Stimulated activated CD8-positive, alpha-beta memory T cell treated with anti-CD3 and anti-CD28 coated beads, Interleukin-4, amount 100 ng/mL, for 48 hours (primary cell): ENCODE data around the gene NUP35.

Source experiments
- DNase-seq: peaks from one replicate; pipeline ENCODE4 v3.0.0-alpha.2; 2020

Gene NUP35, protein sequence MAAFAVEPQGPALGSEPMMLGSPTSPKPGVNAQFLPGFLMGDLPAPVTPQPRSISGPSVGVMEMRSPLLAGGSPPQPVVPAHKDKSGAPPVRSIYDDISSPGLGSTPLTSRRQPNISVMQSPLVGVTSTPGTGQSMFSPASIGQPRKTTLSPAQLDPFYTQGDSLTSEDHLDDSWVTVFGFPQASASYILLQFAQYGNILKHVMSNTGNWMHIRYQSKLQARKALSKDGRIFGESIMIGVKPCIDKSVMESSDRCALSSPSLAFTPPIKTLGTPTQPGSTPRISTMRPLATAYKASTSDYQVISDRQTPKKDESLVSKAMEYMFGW

GRCh38 chr2:183124222-183124956 is at the start of gene NUP35:
NUP35 (plus strand) TSS chr2:183124443; CDS start chr2:183124458, 15 bp downstream.
- DNase-seq = peak; percentile 92

GRCh38 chr2:183078163-183078463 is 46.1 kb upstream of the NUP35 start:
- no peak for DNase-seq

DNA sequence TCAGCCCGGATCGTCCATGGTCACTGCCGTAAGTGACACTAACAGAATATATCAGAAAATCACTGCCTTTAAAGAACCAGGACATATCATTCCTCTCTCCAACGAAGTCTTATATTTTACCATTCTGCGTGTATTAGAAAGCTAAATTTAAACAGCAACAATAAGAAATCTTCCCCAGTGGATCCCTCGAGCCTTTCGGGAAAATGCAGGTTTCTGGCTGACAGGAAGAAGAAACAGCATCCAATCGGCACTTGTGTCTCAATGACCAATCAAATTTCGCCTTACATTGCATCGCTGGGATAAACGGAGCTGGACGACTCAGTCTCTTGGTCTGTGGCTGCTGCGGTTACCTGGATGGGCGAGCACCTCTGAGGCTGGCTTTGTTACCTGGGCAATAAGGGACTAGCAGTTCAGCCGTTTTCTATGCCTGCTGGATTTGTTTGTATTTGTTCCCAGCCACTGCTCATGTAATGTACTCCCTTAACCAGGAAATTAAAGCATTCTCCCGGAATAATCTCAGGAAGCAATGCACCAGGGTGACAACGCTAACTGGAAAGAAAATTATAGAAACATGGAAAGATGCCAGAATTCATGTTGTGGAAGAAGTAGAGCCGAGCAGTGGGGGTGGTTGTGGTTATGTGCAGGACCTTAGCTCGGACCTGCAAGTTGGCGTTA is 45.6 kb upstream of the NUP35 start, which contains the start of gene DUSP19:
TSS of gene DUSP19 (plus strand) at position 284 of the 675 bp plus-strand sequence. CDS start at position 471, 187 bp downstream.
- DNase-seq = peak; percentile 94

DNA sequence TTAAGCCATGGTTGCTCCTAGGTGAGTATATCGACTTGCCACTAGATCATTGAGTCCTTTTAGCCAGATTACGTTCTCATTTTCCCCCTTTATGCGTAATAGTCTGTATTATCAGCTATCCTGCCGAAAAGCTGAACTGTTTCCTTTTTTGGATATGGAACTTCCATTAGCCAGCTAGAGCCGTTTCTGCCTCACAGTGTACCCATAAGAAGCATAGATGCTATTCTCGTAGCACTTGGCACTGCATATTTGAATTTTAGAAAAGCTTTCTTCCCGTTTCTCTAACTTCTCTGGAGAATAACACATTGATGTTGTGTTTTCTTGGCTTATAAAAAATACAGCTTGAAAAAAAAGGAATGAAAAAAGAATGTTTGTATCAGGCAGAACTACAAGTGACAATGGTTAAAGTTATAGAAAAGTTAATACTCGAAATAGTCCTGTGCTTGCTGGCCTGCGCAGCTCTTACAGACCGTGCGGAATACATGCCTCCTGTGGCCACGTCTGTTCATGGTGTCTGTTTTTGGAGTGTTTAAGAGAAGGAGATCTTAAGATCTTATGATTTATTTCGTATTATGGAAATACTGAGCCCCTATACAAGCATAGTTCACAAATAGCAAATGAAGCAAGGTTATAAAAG is 45.0 kb upstream of the NUP35 start:
- DNase-seq = no peak

- DNase-seq = no peak
These were observed 42.3 kb upstream of the NUP35 start for GRCh38 chr2:183081911-183082310.

DNA sequence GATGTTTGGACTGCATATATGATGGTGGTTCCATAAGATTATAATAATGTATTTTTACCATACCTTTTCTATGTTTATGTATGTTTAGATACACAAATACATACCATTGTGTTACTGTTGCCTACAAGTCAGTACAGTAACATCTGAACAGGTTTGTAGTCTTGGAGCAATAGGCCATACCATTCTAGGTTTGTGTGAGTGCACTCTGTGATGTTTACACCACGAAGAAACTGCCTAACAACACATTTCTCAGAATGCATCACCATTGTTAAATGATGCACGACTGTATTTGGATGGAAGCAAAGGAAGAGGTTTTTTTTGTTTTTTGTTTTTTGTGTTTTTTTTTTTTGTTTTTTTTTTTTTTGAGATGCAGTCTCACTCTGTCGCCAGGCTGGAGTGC is 36.2 kb upstream of the NUP35 start:
- no peak for DNase-seq

DNA sequence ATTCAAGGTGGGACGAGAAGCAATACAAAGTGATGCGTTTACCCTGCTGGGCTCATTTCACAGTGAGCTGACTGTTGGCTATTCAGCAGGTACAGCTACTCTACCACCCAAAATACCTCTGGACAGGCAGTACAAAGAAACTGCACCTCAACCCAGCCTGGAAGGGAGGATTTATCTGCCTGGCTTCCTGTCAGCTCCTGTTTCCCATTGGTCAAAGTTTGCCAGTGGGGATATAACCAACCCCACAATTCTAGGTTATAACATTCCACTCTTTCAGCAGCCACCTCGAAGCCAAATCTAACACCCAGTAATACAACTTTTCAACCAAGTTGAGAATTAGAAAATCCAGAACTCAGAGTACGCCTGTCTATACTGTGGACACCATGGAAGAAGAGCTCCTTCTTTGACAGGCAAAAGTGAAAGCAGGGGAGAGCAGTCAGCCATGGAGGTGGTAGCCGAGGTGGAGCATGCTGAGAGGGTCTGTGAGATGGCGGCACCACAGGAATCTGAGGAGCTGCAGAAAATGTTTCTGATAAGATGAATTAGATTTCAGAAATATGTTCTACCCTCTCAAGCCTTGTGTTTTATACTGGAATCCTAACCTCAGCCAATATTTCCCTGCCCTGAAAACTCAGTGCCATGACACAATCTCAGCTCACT is 34.9 kb upstream of the NUP35 start:
- no peak for DNase-seq

GRCh38 chr2:183091318-183091953 is 32.8 kb upstream of the NUP35 start:
- no peak for DNase-seq

GRCh38 chr2:183091954-183092345 is 32.3 kb upstream of the NUP35 start:
- DNase-seq = no peak

GRCh38 chr2:183093857-183094657 is 30.2 kb upstream of the NUP35 start:
- DNase-seq = no peak

- no peak for DNase-seq
These were observed 18.7 kb upstream of the NUP35 start for GRCh38 chr2:183105402-183106134.

DNA sequence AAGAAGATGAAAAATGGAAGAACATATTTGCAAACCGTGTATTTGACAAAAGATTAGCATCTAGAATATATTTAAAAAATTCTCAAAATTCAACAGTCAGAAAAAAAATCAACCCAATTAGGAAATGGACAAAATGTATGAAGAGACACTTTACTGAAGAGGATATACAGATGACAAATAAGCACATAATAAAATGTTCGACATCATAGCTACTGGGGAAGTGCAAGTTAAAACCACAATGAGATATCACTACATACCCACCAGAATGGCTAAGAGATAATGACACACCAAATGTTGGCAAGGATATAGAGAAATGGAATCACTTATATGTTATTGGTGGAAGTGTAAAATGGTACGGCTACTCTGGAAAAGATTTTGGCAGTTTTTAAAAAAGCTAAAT is 11.7 kb upstream of the NUP35 start:
- DNase-seq = no peak

- no peak for DNase-seq
These were observed 10.6 kb upstream of the NUP35 start for GRCh38 chr2:183113630-183114029.

- no peak for DNase-seq
These were observed 7.0 kb upstream of the NUP35 start for GRCh38 chr2:183117226-183117625.

DNA sequence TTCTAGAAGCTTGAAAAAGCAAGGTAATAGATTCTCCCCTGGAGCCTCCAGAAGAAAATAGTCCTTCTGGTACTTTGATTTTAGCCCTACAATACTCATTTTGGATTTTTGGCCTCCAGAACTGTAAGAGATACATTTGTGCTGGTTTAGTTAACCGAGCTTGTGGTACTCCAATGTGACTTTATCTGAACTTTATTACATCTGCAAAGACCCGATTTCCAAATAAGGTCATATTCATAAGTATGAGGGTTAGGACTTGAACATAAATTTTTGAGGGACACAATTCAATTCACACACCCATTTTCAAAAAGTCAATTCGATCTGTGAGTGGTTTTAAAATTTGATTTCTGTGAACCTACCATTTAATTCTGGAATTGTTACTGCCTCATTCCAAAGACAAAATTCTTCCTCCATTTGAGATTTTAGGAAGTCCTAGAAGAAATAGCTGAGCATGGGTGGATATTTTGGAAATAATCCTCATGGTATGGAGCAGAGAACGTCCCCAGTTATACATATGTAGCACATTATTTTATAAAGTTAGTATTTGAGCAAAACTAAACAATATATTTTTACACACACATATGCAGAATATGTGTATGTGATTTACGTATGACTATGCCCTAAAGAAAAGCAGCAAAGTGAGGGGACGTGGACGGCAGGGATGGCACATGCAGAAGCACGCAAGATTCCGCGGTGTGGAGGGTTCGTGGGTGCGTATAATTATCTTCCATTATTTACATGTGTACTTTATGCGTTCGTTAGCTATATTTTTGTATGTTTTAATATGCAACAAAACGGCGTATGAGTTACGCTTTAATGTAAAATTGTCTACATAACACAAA is 905 bp upstream of the NUP35 start:
- DNase-seq = no peak

DNA sequence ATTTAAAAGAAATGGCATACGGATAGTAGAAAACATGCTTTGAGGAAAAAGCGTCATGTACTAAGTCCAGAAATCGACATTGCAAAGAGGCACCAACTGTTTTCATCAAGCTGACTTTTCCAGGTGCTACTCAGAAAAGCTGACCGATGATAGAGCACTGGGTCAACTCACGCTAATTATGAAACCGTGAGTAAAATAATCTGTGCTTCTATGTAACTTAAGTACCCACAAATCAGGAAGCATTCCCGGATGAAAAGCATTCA is 353 bp upstream of the NUP35 start:
- no peak for DNase-seq

GRCh38 chr2:183124957-183125255 is 663 bp downstream of the NUP35 start:
- DNase-seq = no peak

DNA sequence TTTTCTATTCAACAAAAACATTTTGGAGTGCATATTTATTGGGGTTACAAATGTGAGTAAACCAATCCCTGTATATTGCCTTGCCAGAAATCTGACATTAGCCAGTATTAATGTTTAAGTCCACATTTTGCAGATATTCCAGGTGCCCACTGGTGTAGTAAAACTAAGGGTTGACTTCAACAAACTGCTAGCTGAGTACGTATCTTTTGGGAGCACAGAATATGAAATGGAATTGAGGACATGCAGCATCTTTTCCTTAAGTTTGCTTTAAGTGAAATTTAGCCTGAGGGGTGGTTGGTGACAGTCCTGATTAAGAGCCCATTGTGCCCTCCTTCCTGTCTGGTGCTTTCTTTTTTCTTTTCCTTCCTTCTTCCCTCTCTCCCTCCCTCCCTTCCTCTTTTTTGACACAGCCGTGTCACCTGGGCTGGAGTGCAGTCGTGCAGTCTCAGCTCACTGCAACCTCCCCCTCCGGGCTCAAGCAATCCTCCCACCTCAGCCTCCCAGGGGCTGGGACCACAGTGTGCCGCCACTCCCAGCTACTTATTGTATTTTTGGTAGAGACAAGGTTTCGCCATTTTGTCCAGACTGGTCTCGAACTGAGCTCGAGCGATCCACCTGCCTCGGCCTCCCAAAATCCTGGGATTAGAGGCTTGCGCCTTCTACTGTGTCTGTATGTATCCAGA is 1.6 kb downstream of the NUP35 start:
- DNase-seq = no peak

GRCh38 chr2:183126635-183127034 is 2.4 kb downstream of the NUP35 start:
- no peak for DNase-seq

DNA sequence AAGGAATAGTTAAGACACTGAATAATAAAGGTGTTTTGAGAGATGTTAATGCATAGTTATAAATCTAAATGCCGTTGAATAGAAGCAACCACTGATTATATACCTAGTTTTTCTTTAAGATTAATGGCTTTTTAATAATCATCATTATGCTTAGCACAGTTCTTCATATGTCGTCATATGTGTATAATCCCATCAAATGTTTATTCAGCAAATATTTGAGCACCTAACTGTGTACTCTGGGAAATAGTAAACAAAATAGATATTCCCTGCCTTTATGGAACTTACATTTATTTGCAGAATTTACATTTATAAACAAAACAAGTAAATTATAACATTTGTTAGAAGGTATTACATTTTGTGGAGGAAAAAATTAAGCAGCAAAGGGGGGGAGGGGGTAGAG is 9.8 kb downstream of the NUP35 start:
- no peak for DNase-seq
